Parathyroid adenoma (tissue), 2 donors: Measurements from ENCODE around the gene PPP1R13B.

Experiments used
- H2AFZ ChIP-seq: fragments of 300-600 bp; sonication (generic); one replicate; pipeline ENCODE4 v1.7.0; 2017; ENCODE audit warnings: antibody characterized with exemption, mild to moderate bottlenecking
- H3K27ac ChIP-seq: fragments of 300-600 bp; sonication (generic); one replicate; pipeline ENCODE4 v1.7.0; 2017
- H3K27me3 ChIP-seq: fragments of 300-600 bp; sonication (generic); one replicate; pipeline ENCODE4 v1.7.0; 2017; ENCODE audit warnings: low read length; ENCODE audit not compliant: control insufficient read depth, insufficient read depth
- H3K36me3 ChIP-seq: fragments of 300-600 bp; sonication (generic); one replicate; pipeline ENCODE4 v1.7.0; 2017; ENCODE audit warnings: low read length; ENCODE audit not compliant: control insufficient read depth, insufficient read depth
- H3K4me1 ChIP-seq: fragments of 300-600 bp; sonication (generic); one replicate; pipeline ENCODE4 v1.7.0; 2017; ENCODE audit warnings: control low read depth
- H3K4me2 ChIP-seq: fragments of 300-600 bp; sonication (generic); one replicate; pipeline ENCODE4 v1.7.0; 2017; ENCODE audit warnings: low read length
- H3K4me3 ChIP-seq: fragments of 300-600 bp; sonication (generic); one replicate; pipeline ENCODE4 v1.7.0; 2017; ENCODE audit warnings: low read depth, low read length
- H3K79me2 ChIP-seq: fragments of 300-600 bp; sonication (generic); one replicate; pipeline ENCODE4 v1.7.0; 2017; ENCODE audit warnings: control low read depth
- H3K9ac ChIP-seq: fragments of 300-600 bp; sonication (generic); one replicate; pipeline ENCODE4 v1.7.0; 2017; ENCODE audit warnings: mild to moderate bottlenecking
- H3K9me3 ChIP-seq: fragments of 300-600 bp; sonication (generic); one replicate; pipeline ENCODE4 v1.7.0; 2017; ENCODE audit warnings: low read length; ENCODE audit not compliant: control insufficient read depth
- TF ChIP-seq, protein P1 (sequence below): fragments of 300-600 bp; sonication (generic); IDR thresholded peaks from one replicate; pipeline ENCODE4 v1.7.0; 2017; ENCODE audit warnings: antibody characterized with exemption, mild to moderate bottlenecking
- donor health status: primary hyperparathyroidism.

Gene PPP1R13B

DNA sequence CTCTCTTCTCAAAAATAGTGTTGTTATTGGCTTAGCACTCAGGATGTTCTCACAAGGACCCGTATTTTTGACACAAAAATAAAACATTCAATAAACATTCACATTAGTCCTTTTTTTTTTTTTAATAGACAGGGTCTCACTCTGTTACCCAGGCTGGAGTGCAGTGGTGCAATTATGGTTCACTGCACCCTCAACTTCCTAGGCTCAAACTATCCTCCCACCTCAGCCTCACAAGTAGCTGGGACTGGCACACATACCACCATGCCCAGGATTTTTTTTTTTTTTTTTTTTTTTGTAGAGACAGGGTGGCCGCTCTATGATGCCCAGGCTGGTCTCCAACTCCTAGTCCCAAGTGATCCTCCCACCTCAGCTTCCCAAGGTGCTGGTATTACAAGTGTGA, 27.0 kb downstream of the PPP1R13B start:
- peaks cover 25% of the 10 kb centered on the region for H3K79me2 ChIP-seq
- no peak overlapping the region for H3K9ac ChIP-seq
- H3K4me3 ChIP-seq = no peak overlapping the region
- peak overlapping the region; percentile 53 for H3K27ac ChIP-seq
- no peak overlapping the region for H3K4me2 ChIP-seq
- no peaks in the 10 kb centered on the region for H3K27me3 ChIP-seq
- peaks cover 18% of the 10 kb centered on the region for H3K4me1 ChIP-seq
- no peaks in the 10 kb centered on the region for H3K9me3 ChIP-seq
- TF ChIP-seq, protein P1, sequence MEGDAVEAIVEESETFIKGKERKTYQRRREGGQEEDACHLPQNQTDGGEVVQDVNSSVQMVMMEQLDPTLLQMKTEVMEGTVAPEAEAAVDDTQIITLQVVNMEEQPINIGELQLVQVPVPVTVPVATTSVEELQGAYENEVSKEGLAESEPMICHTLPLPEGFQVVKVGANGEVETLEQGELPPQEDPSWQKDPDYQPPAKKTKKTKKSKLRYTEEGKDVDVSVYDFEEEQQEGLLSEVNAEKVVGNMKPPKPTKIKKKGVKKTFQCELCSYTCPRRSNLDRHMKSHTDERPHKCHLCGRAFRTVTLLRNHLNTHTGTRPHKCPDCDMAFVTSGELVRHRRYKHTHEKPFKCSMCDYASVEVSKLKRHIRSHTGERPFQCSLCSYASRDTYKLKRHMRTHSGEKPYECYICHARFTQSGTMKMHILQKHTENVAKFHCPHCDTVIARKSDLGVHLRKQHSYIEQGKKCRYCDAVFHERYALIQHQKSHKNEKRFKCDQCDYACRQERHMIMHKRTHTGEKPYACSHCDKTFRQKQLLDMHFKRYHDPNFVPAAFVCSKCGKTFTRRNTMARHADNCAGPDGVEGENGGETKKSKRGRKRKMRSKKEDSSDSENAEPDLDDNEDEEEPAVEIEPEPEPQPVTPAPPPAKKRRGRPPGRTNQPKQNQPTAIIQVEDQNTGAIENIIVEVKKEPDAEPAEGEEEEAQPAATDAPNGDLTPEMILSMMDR = no peak
- no peaks in the 10 kb centered on the region for H3K36me3 ChIP-seq
- no peak overlapping the region for H2AFZ ChIP-seq

DNA sequence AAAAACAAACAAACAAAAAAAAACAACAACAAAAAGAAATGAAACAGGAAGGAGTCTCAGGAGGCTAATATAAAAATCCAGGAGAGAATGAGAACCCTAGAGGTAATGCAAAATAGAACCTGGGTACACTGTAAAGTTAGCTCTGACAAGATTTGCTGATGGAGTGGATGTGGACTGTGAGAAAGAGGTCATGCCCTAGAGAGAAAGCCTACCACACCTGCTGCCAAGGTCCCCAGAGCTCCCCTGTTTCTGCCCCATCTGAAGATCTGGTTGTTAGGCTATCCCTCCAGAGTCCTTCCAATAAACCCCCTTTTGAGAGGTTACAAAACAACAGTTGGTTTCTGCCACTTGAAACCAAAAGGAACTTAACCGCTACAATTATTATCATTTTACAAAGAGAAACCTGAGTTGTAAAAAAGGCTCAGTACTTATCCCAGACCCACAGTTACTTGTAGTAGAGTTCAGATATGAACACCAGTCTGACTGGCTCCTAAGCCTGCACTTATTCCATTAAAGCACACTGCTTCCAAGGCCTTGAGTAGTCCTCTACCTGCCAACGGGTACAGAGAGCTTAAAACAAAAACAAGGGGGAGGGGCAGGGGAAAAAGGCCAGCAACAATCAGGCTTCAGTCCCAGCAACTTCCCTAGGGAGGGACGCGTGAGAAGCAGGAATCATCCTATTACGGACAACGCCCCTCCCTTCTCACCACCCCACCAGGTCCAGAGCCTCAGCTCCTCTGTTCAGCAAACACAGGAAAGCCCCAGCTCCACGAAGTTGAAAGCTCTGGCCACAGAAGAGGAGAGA, 27.7 kb downstream of the PPP1R13B start:
- peak overlapping the region; percentile 53 for H3K27ac ChIP-seq
- H2AFZ ChIP-seq = peak overlapping the region; percentile 18
- TF ChIP-seq, protein P1 = no peak
- H3K27me3 ChIP-seq = no peaks in the 10 kb centered on the region
- no peaks in the 10 kb centered on the region for H3K36me3 ChIP-seq
- peak overlapping the region; percentile 39 for H3K4me2 ChIP-seq
- no peak overlapping the region for H3K4me3 ChIP-seq
- H3K9me3 ChIP-seq = no peaks in the 10 kb centered on the region
- H3K9ac ChIP-seq = no peak overlapping the region
- peaks cover 31% of the 10 kb centered on the region for H3K79me2 ChIP-seq
- H3K4me1 ChIP-seq = peaks cover 16% of the 10 kb centered on the region

DNA sequence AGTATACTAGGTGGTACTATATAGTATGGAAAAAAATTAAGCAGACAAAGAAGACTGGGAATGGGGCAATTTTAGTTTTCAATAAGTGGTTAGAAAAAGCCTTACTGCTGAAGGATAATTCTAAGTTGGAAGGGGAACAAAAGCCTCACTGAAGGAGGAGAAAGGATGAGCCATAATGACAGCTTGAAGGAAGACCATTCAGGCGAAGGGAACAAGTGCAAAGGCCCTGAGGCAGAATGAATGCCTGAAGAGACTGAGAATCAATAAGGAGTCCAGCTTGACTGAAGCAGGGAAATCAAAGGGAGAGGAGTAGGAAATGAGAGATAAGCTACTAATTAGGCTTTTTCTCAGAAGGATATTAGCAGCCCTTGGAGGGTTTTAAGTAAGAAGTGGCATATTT, 28.5 kb downstream of the PPP1R13B start:
- H3K36me3 ChIP-seq = no peaks in the 10 kb centered on the region
- no peak overlapping the region for H2AFZ ChIP-seq
- no peaks in the 10 kb centered on the region for H3K9me3 ChIP-seq
- TF ChIP-seq, protein P1 = no peak
- no peak overlapping the region for H3K4me2 ChIP-seq
- H3K4me3 ChIP-seq = no peak overlapping the region
- no peak overlapping the region for H3K27ac ChIP-seq
- peaks cover 15% of the 10 kb centered on the region for H3K4me1 ChIP-seq
- H3K9ac ChIP-seq = no peak overlapping the region
- H3K79me2 ChIP-seq = peaks cover 31% of the 10 kb centered on the region
- H3K27me3 ChIP-seq = no peaks in the 10 kb centered on the region

DNA sequence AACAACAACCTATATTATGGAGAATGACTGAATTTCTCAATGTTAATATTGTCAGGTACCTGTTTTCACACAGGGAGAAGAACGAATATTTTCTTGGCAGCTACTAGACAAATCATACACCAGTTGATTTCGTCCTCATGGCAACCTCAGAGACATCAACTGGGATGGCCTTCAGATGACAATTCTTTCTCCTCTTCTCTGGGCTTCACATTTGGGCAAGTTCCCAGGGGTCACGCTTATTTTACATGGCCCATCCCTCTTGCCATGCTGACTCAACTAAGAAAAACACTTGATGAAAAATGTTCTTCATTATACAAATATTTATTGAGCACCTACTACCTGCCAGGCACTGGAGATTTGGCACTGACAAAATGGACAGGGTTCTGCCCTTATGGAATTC, 29.0 kb downstream of the PPP1R13B start:
- TF ChIP-seq, protein P1 = no peak

DNA sequence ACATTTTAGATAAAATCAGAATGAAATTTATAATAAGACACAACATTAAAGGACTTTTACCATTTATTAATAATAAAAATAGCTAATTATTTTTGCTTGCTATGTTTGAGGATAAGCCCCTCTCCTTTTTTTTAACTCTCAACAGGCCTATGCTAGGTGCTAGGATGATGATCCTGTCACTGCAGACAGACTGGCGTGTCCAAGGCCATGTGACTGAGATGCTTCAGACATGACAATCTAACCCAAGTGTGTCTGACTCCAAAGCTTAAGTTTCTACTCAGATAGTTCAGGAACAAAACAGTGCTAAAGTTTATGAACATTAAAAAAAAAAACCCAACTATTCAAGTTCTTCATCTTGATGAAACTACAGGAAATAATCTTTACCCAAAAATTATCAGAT, 29.8 kb downstream of the PPP1R13B start:
- H3K9me3 ChIP-seq = no peaks in the 10 kb centered on the region
- H2AFZ ChIP-seq = no peak overlapping the region
- H3K4me3 ChIP-seq = no peak overlapping the region
- H3K4me1 ChIP-seq = peaks cover 15% of the 10 kb centered on the region
- H3K36me3 ChIP-seq = no peaks in the 10 kb centered on the region
- H3K79me2 ChIP-seq = peaks cover 37% of the 10 kb centered on the region
- TF ChIP-seq, protein P1 = no peak
- no peak overlapping the region for H3K4me2 ChIP-seq
- H3K27ac ChIP-seq = no peak overlapping the region
- H3K9ac ChIP-seq = no peak overlapping the region
- no peaks in the 10 kb centered on the region for H3K27me3 ChIP-seq

More for the DNA sequence above, 29.0 kb downstream of the PPP1R13B start:
- Histone ChIP-seq H3K27ac (no peak overlapping the region), H3K4me2 (no peak overlapping the region), H2AFZ (no peak overlapping the region), H3K4me3 (no peak overlapping the region), H3K36me3 (no peaks in the 10 kb centered on the region), H3K27me3 (no peaks in the 10 kb centered on the region), H3K9ac (no peak overlapping the region), H3K4me1 (peaks cover 15% of the 10 kb centered on the region), H3K79me2 (peaks cover 36% of the 10 kb centered on the region), H3K9me3 (no peaks in the 10 kb centered on the region)
